Activated CD4-positive, alpha-beta T cell treated with anti-CD3 and anti-CD28 coated beads for 24 hours (primary cell): ENCODE data around the gene TIGD1.

ENCODE experiments used
- DNase-seq, 2 donors: peaks; one replicate each; pipeline ENCODE4 v3.0.0-alpha.2; 2020; ENCODE audit warnings: low read depth in 2 of 2

TIGD1 gene

GRCh38 chr2:232550354-232551249, at the start of gene TIGD1, which contains the start of gene EIF4E2:
Gene TIGD1, minus strand, starts transcription at chr2:232550557. Its CDS starts 675 bp downstream, at chr2:232549882.
Gene EIF4E2, plus strand, starts transcription at chr2:232550689. Its CDS starts 36 bp downstream, at chr2:232550725.
- DNase-seq = peak; percentile 86 to 87

GRCh38 chr2:232598293-232598692, 47.9 kb upstream of the TIGD1 start:
- no peak for DNase-seq

- no peak for DNase-seq
Measured at GRCh38 chr2:232597362-232598079, 47.2 kb upstream of the TIGD1 start.

GRCh38 chr2:232593982-232594381, 43.6 kb upstream of the TIGD1 start:
- no peak for DNase-seq

- no peak for DNase-seq
Measured at GRCh38 chr2:232592772-232593395, 42.5 kb upstream of the TIGD1 start.

- no peak for DNase-seq
Measured at GRCh38 chr2:232588680-232589585, 38.6 kb upstream of the TIGD1 start.

GRCh38 chr2:232588031-232588430, 37.7 kb upstream of the TIGD1 start:
- DNase-seq = no peak

GRCh38 chr2:232587512-232587911, 37.2 kb upstream of the TIGD1 start:
- no peak for DNase-seq

- DNase-seq = no peak
Measured at GRCh38 chr2:232586943-232587505, 36.7 kb upstream of the TIGD1 start.

GRCh38 chr2:232584238-232584637, 33.9 kb upstream of the TIGD1 start:
- no peak for DNase-seq

- DNase-seq = no peak
Measured at GRCh38 chr2:232581725-232582124, 31.4 kb upstream of the TIGD1 start.

- DNase-seq = no peak
Measured at GRCh38 chr2:232580648-232580981, 30.3 kb upstream of the TIGD1 start.

GRCh38 chr2:232578626-232579025, 28.3 kb upstream of the TIGD1 start:
- no peak for DNase-seq

- DNase-seq = no peak
Measured at GRCh38 chr2:232577841-232578240, 27.5 kb upstream of the TIGD1 start.

- DNase-seq = no peak
Measured at GRCh38 chr2:232576995-232577394, 26.6 kb upstream of the TIGD1 start.

- no peak for DNase-seq
Measured at GRCh38 chr2:232575404-232575746, 25.0 kb upstream of the TIGD1 start.

GRCh38 chr2:232574674-232575403, 24.5 kb upstream of the TIGD1 start:
- no peak for DNase-seq

- DNase-seq = no peak
Measured at GRCh38 chr2:232573771-232574435, 23.5 kb upstream of the TIGD1 start.

- DNase-seq = no peak
Measured at GRCh38 chr2:232573042-232573441, 22.7 kb upstream of the TIGD1 start.

- DNase-seq = no peak
Measured at GRCh38 chr2:232571026-232571474, 20.7 kb upstream of the TIGD1 start.
